Measurements from ENCODE around the gene SPATA16. TPM values are rescaled to one million over a fixed set of nuclear protein-coding genes. Genes with fewer than 3 reads are reported as not detected.

The SPATA16 gene
- total and polyA plus RNA-seq, 3 donors from 2014 or later, result 23.4 to 82.9 (median 36.6) TPM

GRCh38 chr3:172840913-172841312 is 300.1 kb downstream of the SPATA16 start:
- WGBS, 2 donors, result 57 to 67% methylated on average over 4 of the region's 4 CpGs
- DNase-seq, result no peak
- Histone ChIP-seq H3K4me1 (no peaks in the 10 kb centered on the region), H3K27ac (no peak overlapping the region), H3K4me3 (no peak overlapping the region), H3K36me3 (ENCODE audit: low read depth, missing control alignments) (no peaks in the 10 kb centered on the region), H3K9me3 (no peaks in the 10 kb centered on the region), H3K27me3 (no peaks in the 10 kb centered on the region)
- TF ChIP-seq CTCF (IDR thresholded peaks at IDR 0.05), result no peak
- TF ChIP-seq POLR2A (IDR thresholded peaks at IDR 0.05), result no peak
- intact Hi-C loops (cut with DNase I; ENCODE audit: low total_unique reads), result no loop called here

- intact Hi-C loops (cut with DNase I; ENCODE audit: low total_unique reads), result no loop called here
- no peak overlapping the region for H3K4me3 ChIP-seq
- TF ChIP-seq CTCF (IDR thresholded peaks at IDR 0.05) (no peak), POLR2A (IDR thresholded peaks at IDR 0.05) (no peak)
- no peaks in the 10 kb centered on the region for H3K27me3 ChIP-seq
- H3K4me1 ChIP-seq, result no peaks in the 10 kb centered on the region
- DNase-seq, result no peak
- H3K27ac ChIP-seq, result no peak overlapping the region
- 76 to 81% methylated on average over 4 of the region's 4 CpGs for WGBS, 2 donors
- H3K36me3 ChIP-seq (ENCODE audit: low read depth, missing control alignments), result no peaks in the 10 kb centered on the region
- H3K9me3 ChIP-seq, result no peaks in the 10 kb centered on the region
These were observed 300.6 kb downstream of the SPATA16 start for GRCh38 chr3:172840463-172840862.

- H3K4me1 ChIP-seq, result no peaks in the 10 kb centered on the region
- intact Hi-C loops (cut with DNase I; ENCODE audit: low total_unique reads), result no loop called here
- H3K27me3 ChIP-seq, result no peaks in the 10 kb centered on the region
- 57 to 58% methylated on average over 4 of the region's 4 CpGs for WGBS, 2 donors
- no peak overlapping the region for H3K27ac ChIP-seq
- H3K9me3 ChIP-seq, result no peaks in the 10 kb centered on the region
- H3K36me3 ChIP-seq (ENCODE audit: low read depth, missing control alignments), result no peaks in the 10 kb centered on the region
- no peak for DNase-seq
- TF ChIP-seq POLR2A (IDR thresholded peaks at IDR 0.05), result no peak
- no peak for TF ChIP-seq CTCF (IDR thresholded peaks at IDR 0.05)
- H3K4me3 ChIP-seq, result no peak overlapping the region
These were observed 301.4 kb downstream of the SPATA16 start for GRCh38 chr3:172839679-172840078.

All from testis (tissue), 3 donors.